PC-3 (cell line): Measurements from ENCODE around the gene AP2A1. TPM values are rescaled to one million over a fixed set of nuclear protein-coding genes. Genes with fewer than 3 reads are reported as not detected.

ENCODE experiments used
- ATAC-seq: fragments of 200-7000 bp; cut with Tn5 transposase; 2 replicates; pipeline ENCODE4 v1.9.1; 2020; ENCODE audit warnings: mild to moderate bottlenecking, moderate library complexity
- BruUV-seq: library from RNA; stranded (reverse); fragments of 400-500 nt; replicated peaks from 2 replicates; lab custom pipeline; 2021; lab: Mats Ljungman, UMichigan
- CTCF ChIA-PET: fragments of 300-600 bp; sonication (Branson Sonifier 250); formaldehyde crosslinking; loops from one replicate; lab custom pipeline; 2022; ENCODE audit warnings: antibody characterized with exemption; lab: Charles Lee
- POLR2A ChIA-PET: fragments of 300-600 bp; sonication (Branson Sonifier 250); formaldehyde crosslinking; loops from one replicate; lab custom pipeline; 2022; ENCODE audit warnings: antibody characterized with exemption; ENCODE audit not compliant: unreplicated experiment; lab: Charles Lee
- DNase-seq: peaks from one replicate; pipeline ENCODE4 v3.0.0-alpha.2; 2015
- H2AFZ ChIP-seq: fragments of 300-600 bp; sonication (generic); 2 replicates; pipeline ENCODE4 v1.6.0; 2016; ENCODE audit warnings: antibody characterized with exemption, low read length
- H3F3A ChIP-seq: fragments of 300-600 bp; sonication (generic); one replicate; pipeline ENCODE4 v1.6.0; 2017; ENCODE audit warnings: antibody characterized with exemption, low read length, control low read depth, mild to moderate bottlenecking; ENCODE audit not compliant: unreplicated experiment
- H3K27ac ChIP-seq: fragments of 300-600 bp; sonication (generic); 2 replicates; pipeline ENCODE4 v1.5.1; 2016; ENCODE audit warnings: mild to moderate bottlenecking, low read length
- H3K27me3 ChIP-seq: fragments of 300-600 bp; sonication (generic); 2 replicates; pipeline ENCODE4 v1.6.1; 2016; ENCODE audit warnings: low read length, mixed read lengths
- H3K36me3 ChIP-seq: fragments of 300-600 bp; sonication (generic); 2 replicates; pipeline ENCODE4 v1.6.1; 2016; ENCODE audit warnings: low read depth, mixed run types, low read length, mixed read lengths
- H3K4me1 ChIP-seq: fragments of 300-600 bp; sonication (generic); 2 replicates; pipeline ENCODE4 v1.5.1; 2016; ENCODE audit warnings: low read length; ENCODE audit not compliant: insufficient read depth
- H3K4me2 ChIP-seq: fragments of 300-600 bp; sonication (generic); 2 replicates; pipeline ENCODE4 v1.6.0; 2016; ENCODE audit warnings: low read length
- H3K4me3 ChIP-seq: fragments of 300-600 bp; sonication (generic); 2 replicates; pipeline ENCODE4 v1.5.1; 2016; ENCODE audit warnings: mild to moderate bottlenecking, low read length, mixed read lengths
- H3K79me2 ChIP-seq: fragments of 300-600 bp; sonication (generic); 2 replicates; pipeline ENCODE4 v1.6.1; 2017; ENCODE audit warnings: low read length, mixed read lengths
- H3K9ac ChIP-seq: fragments of 300-600 bp; sonication (generic); 2 replicates; pipeline ENCODE4 v1.6.0; 2016; ENCODE audit warnings: mild to moderate bottlenecking, low read length
- H3K9me2 ChIP-seq: fragments of 300-600 bp; sonication (generic); replicated peaks from 2 replicates; pipeline ENCODE4 v1.6.1; 2016; ENCODE audit warnings: mixed run types, low read length, mixed read lengths
- H3K9me3 ChIP-seq: fragments of 300-600 bp; sonication (generic); 2 replicates; pipeline ENCODE4 v1.6.1; 2016; ENCODE audit warnings: low read length, mixed read lengths
- H4K20me1 ChIP-seq: fragments of 300-600 bp; sonication (generic); 2 replicates; pipeline ENCODE4 v1.6.1; 2016; ENCODE audit warnings: low read length, mixed read lengths
- CTCF ChIP-seq: fragments of 300-600 bp; sonication (generic); conservative IDR thresholded peaks from 2 replicates; pipeline ENCODE4 v1.5.1; 2017; ENCODE audit warnings: antibody characterized with exemption, low read depth, mild to moderate bottlenecking, low read length
- EZH2 ChIP-seq: fragments of 300-600 bp; sonication (generic); IDR thresholded peaks from one replicate; pipeline ENCODE4 v1.6.1; 2017; ENCODE audit warnings: antibody characterized with exemption, mild to moderate bottlenecking, low read length; ENCODE audit not compliant: unreplicated experiment
- EZH2phosphoT487 ChIP-seq: fragments of 300-600 bp; sonication (generic); IDR thresholded peaks from 2 replicates; pipeline ENCODE4 v1.6.1; 2018; ENCODE audit warnings: mild to moderate bottlenecking, antibody characterized with exemption, low read length, borderline replicate concordance
- intact Hi-C: fragments of 100-400 bp; cut with micrococcal nuclease; formaldehyde crosslinking; loops from 2 replicates; pipeline ENCODE4 v1.9.0; 2023
- total RNA-seq: library from RNA; depleted of rRNA; stranded (reverse); fragments of >200 nt; gene quantifications from 2 replicates; pipeline ENCODE4 v1.2.3, GENCODE V29; 2014

The AP2A1 gene
- total RNA-seq, 1 experiment from 2014 or later, result 143 TPM

GRCh38 chr19:49831592-49831991 is 64.8 kb downstream of the AP2A1 start:
- ChIA-PET CTCF (no interaction called here), POLR2A (no interaction called here)
- no peaks in the 10 kb centered on the region for H3K4me1 ChIP-seq
- DNase-seq (no peak), ATAC-seq (no peak)
- no peaks in the 10 kb centered on the region for H3K9me3 ChIP-seq
- intact Hi-C loops, result no loop called here
- peaks cover 26% of the 10 kb centered on the region; the same call in 1 of the 2 replicates for H3K36me3 ChIP-seq
- H3K9ac ChIP-seq, result no peak overlapping the region
- H3K79me2 ChIP-seq, result no peaks in the 10 kb centered on the region
- no peaks in the 10 kb centered on the region for H3K9me2 ChIP-seq
- no peak for TF ChIP-seq EZH2
- no peak for TF ChIP-seq EZH2phosphoT487
- TF ChIP-seq CTCF, result no peak
- no peaks in the 10 kb centered on the region for H3K27me3 ChIP-seq
- H3F3A ChIP-seq, result no peaks in the 10 kb centered on the region
- no peak overlapping the region for H2AFZ ChIP-seq
- H3K4me3 ChIP-seq, result no peak overlapping the region
- no TSS peak for BruUV-seq
- H3K4me2 ChIP-seq, result no peak overlapping the region
- H3K27ac ChIP-seq, result no peak overlapping the region
- H4K20me1 ChIP-seq, result no peaks in the 10 kb centered on the region

GRCh38 chr19:49832556-49832955 is 65.8 kb downstream of the AP2A1 start:
- POLR2A ChIA-PET, result interaction anchor here (0.6 kb wide), 1 partner anchor 305 kb away, joined by 6 read pairs; the partner anchor contains the start of gene RCN3
- H3K4me1 ChIP-seq, result no peaks in the 10 kb centered on the region

More at GRCh38 chr19:49832556-49832955, 65.8 kb downstream of the AP2A1 start:
- TF ChIP-seq CTCF, result no peak
- no peak for TF ChIP-seq EZH2phosphoT487
- TF ChIP-seq EZH2, result no peak
- CTCF ChIA-PET, result no interaction called here
- intact Hi-C loops, result no loop called here
- no peaks in the 10 kb centered on the region for H3K9me3 ChIP-seq
- H3K9me2 ChIP-seq, result no peaks in the 10 kb centered on the region
- peaks cover 26% of the 10 kb centered on the region; the same call in 1 of the 2 replicates for H3K36me3 ChIP-seq
- no peak overlapping the region for H3K27ac ChIP-seq
- ATAC-seq (no peak), DNase-seq (no peak)
- BruUV-seq, result TSS peak; percentile 20
- H3K9ac ChIP-seq, result no peak overlapping the region
- H3K27me3 ChIP-seq, result no peaks in the 10 kb centered on the region
- H3F3A ChIP-seq, result no peaks in the 10 kb centered on the region
- no peaks in the 10 kb centered on the region for H3K79me2 ChIP-seq
- no peaks in the 10 kb centered on the region for H4K20me1 ChIP-seq
- H3K4me2 ChIP-seq, result no peak overlapping the region
- H2AFZ ChIP-seq, result no peak overlapping the region
- H3K4me3 ChIP-seq, result no peak overlapping the region
